Measurements from ENCODE around the gene GSTM1.
"Not testable (repeated sequence)": the region's sequence is repeated elsewhere in the genome, so short reads cannot be mapped to it uniquely, and the experiment has no call there.

GSTM1 gene

DNA sequence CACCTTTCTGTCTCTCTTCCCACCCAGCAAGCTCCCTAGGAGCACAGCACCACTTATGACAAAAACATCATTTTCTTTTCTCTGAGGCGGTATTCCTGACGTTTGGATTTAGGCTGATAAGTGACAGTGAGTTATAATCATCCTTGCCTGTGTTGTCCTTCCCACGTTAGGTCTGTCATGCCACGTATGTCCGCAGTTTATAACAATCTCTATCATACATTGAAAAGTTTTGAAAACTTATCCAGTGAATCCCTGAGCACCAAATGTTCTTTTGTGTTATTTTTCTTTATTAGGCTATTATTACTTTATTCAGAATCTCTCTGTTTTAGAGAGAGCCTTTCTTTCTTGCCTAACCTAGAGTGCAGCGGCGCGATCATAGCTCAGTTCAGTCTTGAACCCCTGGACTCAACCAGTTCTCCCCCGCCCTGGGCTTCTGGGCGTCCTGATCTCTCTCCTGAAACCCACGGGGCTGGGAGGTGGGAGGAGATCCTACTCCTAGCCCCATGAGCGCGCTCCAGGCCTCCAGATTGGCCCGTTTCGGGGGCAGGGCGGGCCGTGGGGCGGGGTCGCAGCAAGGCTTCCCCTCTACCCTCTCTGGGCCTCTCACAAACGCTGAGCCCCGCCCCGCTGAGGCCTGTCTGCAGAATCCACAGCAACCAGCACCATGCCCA, 20.0 kb upstream of the GSTM1 start, which contains the start of gene GSTM2:
GSTM2 (plus strand) TSS at position 606 of the 671 bp plus-strand sequence; CDS start at position 665, 59 bp downstream.
- DNase-seq (ENCODE audit: low read depth) = peak; percentile 91
- TF ChIP-seq MYC (IDR thresholded peaks at IDR 0.05; ENCODE audit: low read depth, low read length) (no peak), POLR2A (IDR thresholded peaks at IDR 0.05; ENCODE audit: extremely low read depth, insufficient read length) (no peak)
- TF ChIP-seq, protein P1, sequence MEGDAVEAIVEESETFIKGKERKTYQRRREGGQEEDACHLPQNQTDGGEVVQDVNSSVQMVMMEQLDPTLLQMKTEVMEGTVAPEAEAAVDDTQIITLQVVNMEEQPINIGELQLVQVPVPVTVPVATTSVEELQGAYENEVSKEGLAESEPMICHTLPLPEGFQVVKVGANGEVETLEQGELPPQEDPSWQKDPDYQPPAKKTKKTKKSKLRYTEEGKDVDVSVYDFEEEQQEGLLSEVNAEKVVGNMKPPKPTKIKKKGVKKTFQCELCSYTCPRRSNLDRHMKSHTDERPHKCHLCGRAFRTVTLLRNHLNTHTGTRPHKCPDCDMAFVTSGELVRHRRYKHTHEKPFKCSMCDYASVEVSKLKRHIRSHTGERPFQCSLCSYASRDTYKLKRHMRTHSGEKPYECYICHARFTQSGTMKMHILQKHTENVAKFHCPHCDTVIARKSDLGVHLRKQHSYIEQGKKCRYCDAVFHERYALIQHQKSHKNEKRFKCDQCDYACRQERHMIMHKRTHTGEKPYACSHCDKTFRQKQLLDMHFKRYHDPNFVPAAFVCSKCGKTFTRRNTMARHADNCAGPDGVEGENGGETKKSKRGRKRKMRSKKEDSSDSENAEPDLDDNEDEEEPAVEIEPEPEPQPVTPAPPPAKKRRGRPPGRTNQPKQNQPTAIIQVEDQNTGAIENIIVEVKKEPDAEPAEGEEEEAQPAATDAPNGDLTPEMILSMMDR (IDR thresholded peaks at IDR 0.05; ENCODE audit: low read depth, low read length) = no peak
- TF ChIP-seq, protein P2, sequence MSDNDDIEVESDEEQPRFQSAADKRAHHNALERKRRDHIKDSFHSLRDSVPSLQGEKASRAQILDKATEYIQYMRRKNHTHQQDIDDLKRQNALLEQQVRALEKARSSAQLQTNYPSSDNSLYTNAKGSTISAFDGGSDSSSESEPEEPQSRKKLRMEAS (IDR thresholded peaks at IDR 0.05; ENCODE audit: low read depth, low read length) = no peak
- H3K4me3 ChIP-seq (ENCODE audit: low read depth, low read length) = peak within 1 kb of the TSS; percentile 28

DNA sequence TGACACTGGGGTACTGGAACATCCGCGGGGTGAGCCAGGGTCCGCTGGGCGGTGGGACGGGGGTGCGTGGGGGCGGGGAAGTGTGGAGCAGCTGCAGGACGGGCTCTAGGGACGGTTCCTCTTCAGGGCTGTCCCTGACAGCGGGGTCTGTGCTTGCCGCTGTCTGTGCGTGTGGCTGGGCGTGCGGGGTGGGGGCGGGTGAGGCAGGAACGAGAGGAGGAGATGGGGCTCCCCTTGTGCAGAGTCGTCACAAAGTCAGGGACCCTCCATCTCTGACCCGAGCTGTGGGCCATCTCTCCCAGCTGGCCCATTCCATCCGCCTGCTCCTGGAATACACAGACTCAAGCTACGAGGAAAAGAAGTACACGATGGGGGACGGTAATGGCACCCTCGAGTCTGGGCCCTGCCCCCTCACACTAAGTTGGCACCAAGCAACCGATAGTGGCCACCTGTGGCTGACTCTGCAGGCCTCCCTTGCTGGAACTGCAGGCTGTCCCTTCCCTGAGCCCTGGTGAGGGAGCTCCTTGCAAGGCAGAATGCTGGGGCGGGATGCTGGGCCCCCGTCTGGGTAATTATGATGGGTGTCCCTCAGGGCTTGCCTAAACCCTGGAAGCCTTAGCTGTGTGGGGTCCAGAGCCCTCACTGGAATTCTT, 19.4 kb upstream of the GSTM1 start:
- H3K4me3 ChIP-seq (ENCODE audit: low read depth, low read length) = peak overlapping the region; percentile 28
- DNase-seq (ENCODE audit: low read depth) = no peak
- TF ChIP-seq POLR2A (IDR thresholded peaks at IDR 0.05; ENCODE audit: extremely low read depth, insufficient read length) (no peak), MYC (IDR thresholded peaks at IDR 0.05; ENCODE audit: low read depth, low read length) (no peak)
- TF ChIP-seq, protein P2 (IDR thresholded peaks at IDR 0.05; ENCODE audit: low read depth, low read length) = no peak
- TF ChIP-seq, protein P1 (IDR thresholded peaks at IDR 0.05; ENCODE audit: low read depth, low read length) = no peak

DNA sequence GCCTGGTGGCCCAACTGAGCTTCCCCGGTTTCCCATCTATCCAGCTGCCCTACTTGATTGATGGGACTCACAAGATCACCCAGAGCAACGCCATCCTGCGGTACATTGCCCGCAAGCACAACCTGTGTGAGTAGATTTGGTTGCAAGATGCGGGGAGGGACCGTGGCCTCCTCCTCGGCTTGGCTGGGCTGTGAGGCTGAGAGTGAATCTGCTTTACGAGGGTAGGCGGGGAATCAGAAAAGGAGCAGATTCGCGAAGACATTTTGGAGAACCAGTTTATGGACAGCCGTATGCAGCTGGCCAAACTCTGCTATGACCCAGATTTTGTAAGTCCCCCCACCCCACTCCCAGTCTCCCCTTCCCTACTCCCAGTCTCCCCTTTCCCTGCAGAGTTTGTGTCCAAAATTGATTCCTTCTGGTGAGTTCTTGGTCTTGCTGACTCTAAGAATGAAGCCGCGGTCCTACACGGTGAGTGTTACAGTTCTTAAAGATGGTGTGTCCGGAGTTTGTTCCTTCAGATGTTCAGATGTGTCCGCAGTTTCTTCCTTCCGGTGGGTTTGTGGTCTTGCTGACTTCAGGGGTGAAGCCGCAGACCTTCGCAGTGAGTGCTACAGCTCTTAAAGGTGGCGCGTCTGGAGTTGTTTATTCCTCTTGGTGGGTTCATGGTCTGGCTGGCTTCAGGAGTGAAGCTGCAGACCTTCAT, 18.2 kb upstream of the GSTM1 start:
- H3K4me3 ChIP-seq (ENCODE audit: low read depth, low read length) = peak overlapping the region; percentile 40
- TF ChIP-seq, protein P1 (IDR thresholded peaks at IDR 0.05; ENCODE audit: low read depth, low read length) = no peak
- TF ChIP-seq, protein P2 (IDR thresholded peaks at IDR 0.05; ENCODE audit: low read depth, low read length) = no peak
- no peak for TF ChIP-seq MYC (IDR thresholded peaks at IDR 0.05; ENCODE audit: low read depth, low read length)
- TF ChIP-seq POLR2A (IDR thresholded peaks at IDR 0.05; ENCODE audit: extremely low read depth, insufficient read length) = no peak
- peak; percentile 77 for DNase-seq (ENCODE audit: low read depth)

DNA sequence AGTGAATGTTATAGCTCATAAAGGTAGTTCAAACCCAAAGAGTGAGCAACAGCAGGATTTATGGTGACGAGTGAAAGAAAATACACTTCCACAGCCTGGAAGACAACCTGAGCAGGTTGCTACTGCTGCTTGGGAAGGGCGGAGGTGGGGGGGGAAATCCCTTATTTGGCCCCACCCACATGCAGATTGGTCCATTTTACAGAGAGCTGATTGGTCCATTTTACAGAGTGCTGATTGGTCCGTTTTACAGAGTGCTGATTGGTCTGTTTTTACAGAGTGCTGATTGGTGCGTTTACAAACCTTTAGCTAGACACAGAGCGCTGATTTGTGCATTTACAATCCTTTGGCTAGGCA, 17.7 kb upstream of the GSTM1 start:
- not testable (repeated sequence) for H3K4me3 ChIP-seq (ENCODE audit: low read depth, low read length); DNase-seq (ENCODE audit: low read depth)

DNA sequence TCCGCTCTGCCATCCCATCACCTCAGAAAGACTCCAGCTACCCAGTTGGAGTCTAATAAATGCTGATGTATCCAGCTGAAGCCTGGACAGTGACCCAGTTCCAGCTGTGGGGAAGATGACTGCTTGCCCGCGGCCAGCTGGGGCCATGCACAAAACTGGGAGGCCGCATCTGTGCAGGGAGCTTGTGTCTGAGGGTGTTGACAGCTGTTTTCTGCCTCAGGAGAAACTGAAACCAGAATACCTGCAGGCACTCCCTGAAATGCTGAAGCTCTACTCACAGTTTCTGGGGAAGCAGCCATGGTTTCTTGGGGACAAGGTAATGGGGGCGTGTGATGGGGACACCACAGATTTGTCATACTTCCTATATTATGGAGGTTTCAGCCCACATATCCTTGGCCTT, 16.6 kb upstream of the GSTM1 start:
- TF ChIP-seq, protein P1 (IDR thresholded peaks at IDR 0.05; ENCODE audit: low read depth, low read length) = no peak
- TF ChIP-seq MYC (IDR thresholded peaks at IDR 0.05; ENCODE audit: low read depth, low read length) = no peak
- no peak for TF ChIP-seq POLR2A (IDR thresholded peaks at IDR 0.05; ENCODE audit: extremely low read depth, insufficient read length)
- TF ChIP-seq, protein P2 (IDR thresholded peaks at IDR 0.05; ENCODE audit: low read depth, low read length) = no peak
- no peak for DNase-seq (ENCODE audit: low read depth)

DNA sequence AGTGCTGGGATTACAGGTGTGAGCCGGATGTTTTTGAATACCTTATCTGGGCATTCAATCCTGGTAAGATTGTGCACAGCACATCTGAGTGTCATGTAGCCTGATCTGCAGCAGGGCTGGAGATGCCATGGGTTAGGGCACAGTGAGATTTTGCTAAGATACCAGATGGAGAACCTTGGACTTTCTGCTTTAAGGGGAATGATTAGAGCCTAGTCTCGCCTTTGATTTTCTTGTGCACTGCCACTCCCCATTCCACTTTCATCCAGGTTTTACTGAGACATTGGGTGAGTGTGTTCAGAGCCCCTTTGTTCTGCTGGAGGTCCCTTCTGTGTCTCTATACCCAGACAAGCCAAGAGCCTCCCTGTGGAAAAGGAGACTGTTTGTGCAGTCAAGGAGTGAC, 13.8 kb upstream of the GSTM1 start:
- not testable (repeated sequence) for H3K4me3 ChIP-seq (ENCODE audit: low read depth, low read length); DNase-seq (ENCODE audit: low read depth)

More for the DNA sequence above, 16.6 kb upstream of the GSTM1 start:
- H3K4me3 ChIP-seq (ENCODE audit: low read depth, low read length) = no peak overlapping the region

DNA sequence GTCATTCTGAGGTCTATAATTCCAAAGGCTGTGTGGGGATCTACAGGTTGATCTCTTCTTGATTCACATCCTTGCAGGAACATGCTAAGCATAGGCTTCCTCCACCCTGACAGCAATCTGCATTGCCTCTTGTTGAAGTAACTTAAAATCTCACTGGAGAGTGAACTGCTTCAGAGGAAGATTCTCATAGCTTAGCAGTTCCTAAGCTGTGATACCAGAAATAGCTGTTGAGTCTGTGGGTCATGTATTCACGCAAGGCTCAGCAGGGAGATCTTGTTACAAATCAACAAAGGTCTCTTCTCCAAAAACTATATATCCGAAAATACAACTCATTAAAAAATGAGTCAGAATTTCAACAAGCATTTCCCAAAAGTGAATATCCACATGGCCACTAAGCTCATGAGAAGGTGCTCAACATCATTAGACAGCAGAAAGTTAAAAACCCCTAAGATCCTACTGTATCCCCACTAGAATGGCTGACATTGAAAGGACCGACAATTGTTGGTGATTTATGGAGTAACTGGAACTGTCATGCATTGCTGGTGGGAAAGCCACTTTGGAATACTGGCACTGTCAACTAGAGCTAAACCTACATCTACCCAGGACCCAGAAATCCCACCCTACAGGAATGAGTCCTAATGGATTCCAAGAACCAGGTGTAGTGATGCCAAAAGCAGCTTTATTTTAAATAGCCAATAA, 10.8 kb upstream of the GSTM1 start:
- DNase-seq (ENCODE audit: low read depth); H3K4me3 ChIP-seq (ENCODE audit: low read depth, low read length): not testable (repeated sequence)

Measured in NB4 (cell line).